Measurements from ENCODE around the gene CIROP. TPM values are rescaled to one million over a fixed set of nuclear protein-coding genes. Genes with fewer than 3 reads are reported as not detected.

The CIROP gene
- total RNA-seq, 1 donor from 2014 or later = not detected

DNA sequence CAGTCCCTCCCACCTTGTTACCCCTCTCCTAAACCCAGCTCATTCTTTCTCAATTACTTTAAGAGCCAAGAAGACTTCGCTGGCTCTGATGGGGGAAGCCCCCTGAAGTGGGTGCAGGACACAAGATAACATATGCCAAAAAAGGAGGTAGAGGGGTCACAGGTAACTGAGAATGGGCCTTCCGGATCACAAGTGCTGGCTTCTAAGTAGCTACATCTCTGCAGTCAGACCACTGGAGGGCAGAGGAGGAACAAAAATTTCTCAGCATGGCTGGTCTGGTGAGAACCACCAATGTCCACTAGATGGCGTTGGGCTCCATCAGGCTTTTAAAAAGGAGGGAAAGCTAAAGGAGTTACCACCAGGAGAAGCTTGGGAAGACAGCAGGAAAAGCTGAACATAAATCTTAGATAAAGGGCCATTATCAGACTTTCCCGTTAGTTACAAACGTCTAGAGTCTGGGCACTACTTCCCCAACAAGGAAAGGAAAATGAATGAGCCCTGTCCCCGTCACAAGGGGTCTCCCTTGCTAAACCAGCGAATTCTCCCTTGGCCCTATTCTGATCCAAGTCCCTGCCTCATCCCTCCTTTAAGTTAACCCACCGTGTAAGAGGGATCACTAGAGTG is 35.9 kb downstream of the CIROP start:
- Mint-ChIP-seq H3K4me1 (ENCODE audit: low read depth) (peaks cover 34% of the 10 kb centered on the region), H3K27me3 (no peaks in the 10 kb centered on the region), H3K9me3 (ENCODE audit: low read depth) (no peaks in the 10 kb centered on the region), H3K4me3 (ENCODE audit: low read depth) (peak overlapping the region; percentile 63), H3K27ac (peak overlapping the region; percentile 76), H3K36me3 (ENCODE audit: insufficient read depth) (peaks cover 19% of the 10 kb centered on the region)
- peak; percentile 74 for DNase-seq (ENCODE audit: low spot score, unreplicated experiment)
- peak; percentile 98 for TF ChIP-seq CTCF (IDR thresholded peaks at IDR 0.05; ENCODE audit: unreplicated experiment)

DNA sequence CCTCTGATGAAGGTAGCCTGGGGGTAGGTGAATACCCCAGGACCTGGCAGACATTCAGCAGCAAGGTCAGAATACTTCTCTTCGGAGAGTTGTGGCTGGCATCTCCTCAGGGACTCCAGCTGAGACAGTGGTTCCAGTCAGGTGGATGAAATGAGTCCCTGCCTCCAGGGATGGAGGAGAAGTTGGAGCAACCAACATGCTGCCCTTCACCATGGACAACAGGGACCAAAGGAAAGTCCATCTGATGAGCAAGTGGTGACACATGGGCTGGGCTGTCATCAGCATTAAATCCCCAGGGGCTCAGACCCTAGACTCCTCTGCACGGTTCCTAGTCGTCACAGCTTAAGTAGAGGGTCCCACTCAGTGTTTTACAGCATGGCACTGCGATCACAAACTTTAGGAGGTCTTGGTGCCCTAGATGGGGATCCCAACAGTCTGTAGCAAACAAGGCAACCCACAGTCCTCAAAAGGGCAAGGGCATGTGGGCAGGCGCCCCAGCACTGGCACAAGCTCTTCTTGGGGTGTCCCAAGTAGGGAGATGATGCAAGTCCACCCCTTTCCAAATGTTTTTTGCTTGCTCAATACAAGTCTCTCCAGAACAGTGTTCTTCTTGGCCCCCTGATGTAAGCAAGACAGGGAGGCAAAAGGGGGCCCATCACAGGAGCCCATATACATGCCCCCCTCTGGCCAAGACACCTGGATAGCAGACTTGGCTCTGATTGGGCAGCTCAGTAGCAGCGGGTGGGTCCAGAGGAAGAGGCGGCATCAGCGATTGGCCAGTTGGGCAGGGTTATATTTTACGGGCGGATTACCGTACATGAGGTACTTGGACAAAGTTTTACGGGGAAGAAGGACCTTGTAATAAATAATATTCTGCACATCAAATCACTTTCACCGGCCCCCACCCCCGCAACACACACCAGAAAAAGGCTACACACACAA is 36.7 kb downstream of the CIROP start:
- H3K4me1 Mint-ChIP-seq (ENCODE audit: low read depth) = peaks cover 34% of the 10 kb centered on the region
- no peak for TF ChIP-seq CTCF (IDR thresholded peaks at IDR 0.05; ENCODE audit: unreplicated experiment)
- H3K36me3 Mint-ChIP-seq (ENCODE audit: insufficient read depth) = peaks cover 26% of the 10 kb centered on the region
- no peak for DNase-seq (ENCODE audit: low spot score, unreplicated experiment)
- no peaks in the 10 kb centered on the region for H3K27me3 Mint-ChIP-seq
- H3K4me3 Mint-ChIP-seq (ENCODE audit: low read depth) = peak overlapping the region; percentile 63
- H3K9me3 Mint-ChIP-seq (ENCODE audit: low read depth) = no peaks in the 10 kb centered on the region
- peak overlapping the region; percentile 76 for H3K27ac Mint-ChIP-seq

GRCh38 chr14:23066855-23067744 is 37.7 kb downstream of the CIROP start:
- peaks cover 30% of the 10 kb centered on the region for H3K4me1 Mint-ChIP-seq (ENCODE audit: low read depth)
- no peak overlapping the region for H3K27ac Mint-ChIP-seq
- H3K27me3 Mint-ChIP-seq = no peaks in the 10 kb centered on the region
- H3K36me3 Mint-ChIP-seq (ENCODE audit: insufficient read depth) = peaks cover 33% of the 10 kb centered on the region
- TF ChIP-seq CTCF (IDR thresholded peaks at IDR 0.05; ENCODE audit: unreplicated experiment) = no peak
- H3K9me3 Mint-ChIP-seq (ENCODE audit: low read depth) = no peaks in the 10 kb centered on the region
- no peak overlapping the region for H3K4me3 Mint-ChIP-seq (ENCODE audit: low read depth)
- DNase-seq (ENCODE audit: low spot score, unreplicated experiment) = no peak

DNA sequence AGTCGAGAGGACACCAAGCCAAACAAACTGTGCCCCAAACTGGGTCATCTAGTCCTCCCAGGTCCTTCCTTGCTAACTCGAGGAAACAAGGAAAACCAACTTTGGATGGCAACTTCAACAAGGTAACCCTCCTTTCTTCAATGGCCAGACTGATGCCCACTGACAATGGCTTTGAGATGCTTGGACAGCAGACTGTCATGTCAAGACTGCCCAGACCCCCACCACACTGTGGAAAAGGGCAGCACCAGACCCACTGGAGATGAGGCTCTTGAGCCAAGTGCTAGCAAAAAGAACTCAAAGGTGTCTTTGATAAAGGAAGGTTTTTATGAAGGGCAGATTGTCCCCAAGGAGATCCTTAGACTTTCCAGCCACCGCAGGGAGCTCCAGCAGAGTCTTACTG is 38.4 kb downstream of the CIROP start:
- no peak overlapping the region for H3K27ac Mint-ChIP-seq
- peaks cover 34% of the 10 kb centered on the region for H3K36me3 Mint-ChIP-seq (ENCODE audit: insufficient read depth)
- no peaks in the 10 kb centered on the region for H3K9me3 Mint-ChIP-seq (ENCODE audit: low read depth)
- no peaks in the 10 kb centered on the region for H3K27me3 Mint-ChIP-seq
- no peak overlapping the region for H3K4me3 Mint-ChIP-seq (ENCODE audit: low read depth)
- peaks cover 22% of the 10 kb centered on the region for H3K4me1 Mint-ChIP-seq (ENCODE audit: low read depth)
- DNase-seq (ENCODE audit: low spot score, unreplicated experiment) = no peak
- no peak for TF ChIP-seq CTCF (IDR thresholded peaks at IDR 0.05; ENCODE audit: unreplicated experiment)

DNA sequence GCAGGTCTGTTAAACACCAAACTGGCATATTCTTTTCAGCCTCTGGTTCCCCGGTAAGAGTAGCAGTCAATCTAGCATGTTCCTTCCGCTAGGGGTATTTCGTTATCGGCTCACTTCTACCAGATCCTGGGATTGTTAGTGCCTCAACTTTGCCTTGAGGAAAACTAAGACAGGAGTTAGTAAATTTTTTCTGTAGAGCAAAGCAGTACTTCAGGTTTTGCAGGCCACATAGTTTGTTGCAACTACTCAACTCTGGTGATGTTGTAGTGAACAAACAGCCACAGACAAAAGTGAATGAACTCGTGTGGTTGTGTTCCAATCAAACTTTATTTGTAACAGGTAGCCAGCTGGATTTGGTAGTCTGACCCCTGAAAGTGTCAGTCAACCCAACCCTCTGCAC is 41.2 kb downstream of the CIROP start:
- Mint-ChIP-seq H3K27ac (peak overlapping the region; percentile 54), H3K4me3 (ENCODE audit: low read depth) (no peak overlapping the region), H3K4me1 (ENCODE audit: low read depth) (peaks cover 6% of the 10 kb centered on the region), H3K9me3 (ENCODE audit: low read depth) (no peaks in the 10 kb centered on the region), H3K27me3 (no peaks in the 10 kb centered on the region), H3K36me3 (ENCODE audit: insufficient read depth) (peaks cover 39% of the 10 kb centered on the region)
- no peak for DNase-seq (ENCODE audit: low spot score, unreplicated experiment)
- TF ChIP-seq CTCF (IDR thresholded peaks at IDR 0.05; ENCODE audit: unreplicated experiment) = no peak

Data from progenitor cell of endocrine pancreas (in vitro differentiated cells).